GM19328 (cell line): Measurements from ENCODE around the gene TM4SF18.
A peak's percentile ranks its signal among the peaks of the same experiment; 100 is the strongest.
"Not testable (repeated sequence)": the region's sequence is repeated elsewhere in the genome, so short reads cannot be mapped to it uniquely, and the experiment has no call there.

Experiments used
- ATAC-seq: cut with Tn5 transposase; IDR thresholded peaks from one replicate; pipeline ENCODE4 v1.9.1; 2021; ENCODE audit warnings: mild to moderate bottlenecking, moderate library complexity; ENCODE audit not compliant: unreplicated experiment

TM4SF18 gene

GRCh38 chr3:149368674-149369497 is 35.5 kb upstream of the TM4SF18 start:
- ATAC-seq, result no peak

DNA sequence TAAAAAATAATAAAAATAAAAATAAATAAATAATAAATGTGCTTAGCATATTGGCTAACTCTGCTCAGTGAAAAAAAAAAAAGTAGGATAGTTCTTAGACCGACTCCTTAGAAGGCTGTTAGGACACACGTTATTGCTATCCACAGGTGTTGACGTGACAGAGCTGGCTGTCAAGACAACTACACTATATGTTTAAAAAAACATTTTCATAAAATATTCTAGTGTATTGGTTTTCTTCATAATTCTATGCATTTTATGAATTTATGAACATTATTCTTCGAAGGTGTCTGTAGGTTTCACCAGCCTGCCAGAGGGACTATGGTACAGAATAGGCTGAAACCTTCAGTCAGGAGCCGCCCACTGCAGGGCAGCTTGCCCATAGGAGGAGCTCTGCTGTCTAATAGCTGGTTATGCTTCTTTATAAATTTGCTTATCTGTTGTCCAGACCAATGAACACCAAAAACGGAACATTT is 34.8 kb upstream of the TM4SF18 start:
- no peak for ATAC-seq

GRCh38 chr3:149366941-149367840 is 33.8 kb upstream of the TM4SF18 start:
- no peak for ATAC-seq

- ATAC-seq, result no peak
These were observed 32.6 kb upstream of the TM4SF18 start for GRCh38 chr3:149366031-149366430.

- ATAC-seq, result no peak
These were observed 31.2 kb upstream of the TM4SF18 start for GRCh38 chr3:149364624-149365023.

- no peak for ATAC-seq
These were observed 29.6 kb upstream of the TM4SF18 start for GRCh38 chr3:149363053-149363452.

DNA sequence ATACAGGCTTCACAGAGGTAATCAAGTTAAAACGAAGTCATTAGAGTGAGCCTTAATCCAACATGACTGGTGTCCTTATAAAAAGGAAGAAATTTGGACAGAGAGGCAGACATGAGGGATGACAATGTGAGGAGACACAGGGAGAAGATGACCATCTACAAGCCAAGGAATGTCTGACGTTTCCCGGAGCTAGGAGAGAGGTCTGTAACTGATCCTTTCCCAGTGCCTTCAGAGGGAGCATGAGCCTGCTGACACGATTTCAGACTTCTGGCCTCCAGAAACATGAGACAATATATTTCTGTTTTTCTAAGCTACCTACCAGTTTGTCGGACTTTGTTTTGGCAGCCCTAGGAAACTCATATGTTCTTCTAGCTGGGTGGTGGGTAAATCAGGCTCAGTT is 28.9 kb upstream of the TM4SF18 start:
- no peak for ATAC-seq

DNA sequence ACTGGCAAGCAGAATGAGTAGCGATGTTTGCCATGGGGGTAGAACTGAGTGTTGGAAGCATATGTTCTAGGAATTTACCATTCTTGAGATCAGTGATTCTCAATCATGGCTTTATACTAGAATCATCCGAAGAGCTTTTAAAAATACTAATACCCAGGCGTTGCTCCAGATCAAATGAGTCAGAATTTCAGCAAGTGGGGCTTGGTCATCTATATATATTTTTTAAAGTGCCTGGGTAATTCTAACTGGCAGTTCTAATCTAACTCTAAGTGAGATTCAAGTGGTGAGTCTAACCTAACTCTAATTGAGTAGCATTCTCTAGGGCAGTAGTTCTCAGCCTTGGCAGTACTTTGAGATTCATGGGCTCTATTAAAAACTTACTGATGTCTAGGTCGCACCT is 23.2 kb upstream of the TM4SF18 start:
- ATAC-seq, result no peak

GRCh38 chr3:149356044-149356592 is 22.7 kb upstream of the TM4SF18 start:
- no peak for ATAC-seq

DNA sequence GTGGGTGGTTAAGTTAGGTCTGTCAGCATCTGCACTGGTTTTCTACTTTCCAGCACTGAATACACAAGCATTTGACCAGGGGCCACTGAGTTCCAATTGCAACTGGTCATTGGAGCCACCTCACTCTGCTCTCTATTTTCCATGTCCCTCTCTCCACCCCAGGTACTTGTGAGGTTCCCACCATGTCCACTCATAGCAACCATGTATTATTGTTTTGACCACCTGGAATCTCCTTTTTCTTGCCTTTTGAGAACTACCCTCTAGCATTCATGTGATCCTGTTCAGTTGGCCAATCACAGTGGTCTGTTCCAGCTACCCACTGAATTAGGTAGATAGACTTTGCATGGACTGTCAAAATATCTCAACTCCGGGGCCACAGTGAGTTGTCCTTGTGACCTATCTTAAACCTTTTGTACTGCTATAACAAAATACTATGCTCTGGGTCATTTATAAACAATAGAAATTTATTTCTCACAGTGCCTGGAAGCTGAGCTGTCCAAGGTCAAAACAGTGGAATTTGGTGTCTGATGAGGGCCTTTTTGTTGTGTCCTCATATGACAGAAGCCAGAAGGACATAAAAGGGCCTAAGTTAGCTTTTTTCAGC is 20.2 kb upstream of the TM4SF18 start:
- ATAC-seq, result no peak

- ATAC-seq, result peak; percentile 75
These were observed 19.1 kb upstream of the TM4SF18 start for GRCh38 chr3:149352556-149352955.

GRCh38 chr3:149343951-149344350 is 10.5 kb upstream of the TM4SF18 start:
- ATAC-seq, result no peak

- no peak for ATAC-seq
These were observed 9.3 kb upstream of the TM4SF18 start for GRCh38 chr3:149342413-149343380.

- ATAC-seq, result no peak
These were observed 7.0 kb upstream of the TM4SF18 start for GRCh38 chr3:149340310-149340933.

- ATAC-seq, result no peak
These were observed 6.5 kb upstream of the TM4SF18 start for GRCh38 chr3:149339931-149340309.

DNA sequence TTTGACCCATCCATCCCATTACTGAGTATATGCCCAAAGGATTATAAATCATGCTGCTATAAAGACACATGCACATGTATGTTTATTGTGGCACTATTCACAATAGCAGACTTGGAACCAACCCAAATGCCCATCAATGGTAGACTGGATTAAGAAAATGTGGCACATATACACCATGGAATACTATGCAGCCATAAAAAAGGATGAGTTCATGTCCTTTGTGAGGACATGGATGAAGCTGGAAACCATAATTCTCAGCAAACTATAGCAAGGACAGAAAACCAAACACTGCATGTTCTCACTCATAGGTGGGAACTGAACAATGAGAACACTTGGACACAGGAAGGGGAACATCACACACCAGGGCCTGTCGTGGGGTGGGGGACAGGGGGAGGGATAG is 4.0 kb upstream of the TM4SF18 start:
- ATAC-seq, result not testable (repeated sequence)

DNA sequence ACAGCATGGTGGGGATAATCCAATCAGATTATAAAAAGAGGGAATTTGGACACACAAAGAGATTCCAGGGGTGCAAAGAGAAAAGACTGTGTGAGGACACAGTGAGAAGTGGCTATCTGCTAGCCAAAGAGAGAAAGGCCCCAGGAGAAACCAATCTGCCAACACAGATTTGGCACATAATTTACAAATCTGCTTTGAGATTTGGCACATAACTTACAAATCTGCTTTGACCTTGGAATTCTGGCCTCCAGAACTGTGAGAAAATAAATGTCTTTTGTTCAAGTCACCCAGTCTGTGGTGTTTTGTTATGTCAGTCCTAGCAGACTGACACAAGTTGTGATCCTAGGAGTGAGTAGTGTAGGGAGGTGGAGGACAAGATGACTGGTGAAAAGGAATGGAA is 3.5 kb upstream of the TM4SF18 start:
- no peak for ATAC-seq

DNA sequence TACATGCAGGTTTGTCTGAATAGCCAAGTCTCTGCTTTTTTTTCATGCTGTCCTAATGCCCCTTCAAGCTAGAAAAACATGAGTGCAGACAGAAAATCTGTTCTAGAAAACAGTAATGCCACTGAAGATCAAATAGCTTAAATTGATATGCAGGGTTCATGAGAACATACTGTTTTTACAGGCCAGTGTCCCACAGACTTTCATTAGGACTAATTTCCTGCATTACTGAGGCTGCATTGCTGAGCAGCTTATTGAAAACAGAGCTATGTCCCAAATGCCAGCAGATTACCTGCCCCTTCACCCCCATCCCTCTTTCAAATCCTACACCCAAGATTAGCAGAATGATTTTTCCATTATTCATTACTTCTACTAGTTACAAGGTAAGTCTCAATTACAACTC is 665 bp downstream of the TM4SF18 start:
- ATAC-seq, result no peak

DNA sequence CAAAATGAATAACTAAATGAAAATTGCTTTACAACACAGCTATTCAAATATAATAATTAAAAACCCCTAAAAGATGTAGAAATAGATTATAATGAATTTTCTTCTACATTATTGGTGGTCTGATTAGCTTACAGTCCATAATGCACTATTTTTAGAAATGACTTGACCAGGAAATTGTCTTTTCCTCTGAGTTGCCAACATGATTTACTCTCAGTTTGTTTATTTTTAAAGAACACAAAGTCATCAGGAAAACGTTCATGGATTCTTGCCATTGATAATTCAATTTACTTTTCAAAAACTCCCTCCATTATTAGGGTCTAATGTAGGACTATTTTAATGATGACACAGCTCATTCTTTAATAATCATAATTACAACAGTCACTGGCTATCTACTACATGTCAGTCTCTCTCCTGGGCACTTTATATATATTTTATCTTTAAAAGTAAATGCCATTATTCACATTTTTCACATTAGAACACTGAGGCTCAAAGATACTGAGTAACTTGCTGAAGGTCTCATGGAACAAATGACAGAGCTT is 1.1 kb downstream of the TM4SF18 start:
- ATAC-seq, result no peak
